Upper lobe of left lung (tissue), 6 donors: ENCODE results near the gene ERICH2. TPM values are rescaled to one million over a fixed set of nuclear protein-coding genes. Genes with fewer than 3 reads are reported as not detected.

Source experiments
- ATAC-seq, 2 donors: fragments of 200-7000 bp; cut with Tn5 transposase; one replicate each; pipeline ENCODE4 v1.9.1; 2022; ENCODE audit warnings: mild to moderate bottlenecking in 2 of 2, moderate library complexity in 2 of 2; ENCODE audit not compliant: low FRiP score in 2 of 2
- DNase-seq, 2 donors: peaks; one replicate each; pipeline ENCODE4 v3.0.0-alpha.2; 2019 to 2020
- H3K27ac ChIP-seq, 4 donors: fragments of 200-600 bp; sonication (generic); one replicate each; pipeline ENCODE4 v1.5.1; 2016 to 2019
- H3K27me3 ChIP-seq, 4 donors: fragments of 200-600 bp; sonication (generic); one replicate each; pipeline ENCODE4 v1.5.1; 2017 to 2019
- H3K36me3 ChIP-seq, 4 donors: fragments of 200-600 bp; sonication (generic); one replicate each; pipeline ENCODE4 v1.5.1; 2016 to 2019
- H3K4me1 ChIP-seq, 4 donors: fragments of 200-600 bp; sonication (generic); one replicate each; pipeline ENCODE4 v1.5.1; 2018 to 2019
- H3K4me3 ChIP-seq, 4 donors: fragments of 200-600 bp; sonication (generic); one replicate each; pipeline ENCODE4 v1.5.1; 2017 to 2019; ENCODE audit warnings: mild to moderate bottlenecking in 2 of 4, moderate library complexity in 1 of 4
- H3K9me3 ChIP-seq, 4 donors: fragments of 200-600 bp; sonication (generic); one replicate each; pipeline ENCODE4 v1.5.1; 2018 to 2019
- EP300 ChIP-seq, 4 donors: sonication (generic); formaldehyde crosslinking; IDR thresholded peaks; one replicate each; pipeline ENCODE4 v1.5.1; 2017; ENCODE audit warnings: antibody characterized with exemption in 4 of 4, control low read depth in 2 of 4
- POLR2A ChIP-seq, 4 donors: fragments of 450-650 bp; IDR thresholded peaks; one replicate each; pipeline ENCODE4 v1.5.1; 2016 to 2017; ENCODE audit warnings: antibody characterized with exemption in 4 of 4, mild to moderate bottlenecking in 2 of 4
- POLR2AphosphoS5 ChIP-seq, 2 donors: sonication (generic); formaldehyde crosslinking; IDR thresholded peaks; one replicate each; pipeline ENCODE4 v1.5.1; 2017; ENCODE audit warnings: antibody characterized with exemption in 2 of 2
- WGBS, 2 donors: methylation state at CpG; one replicate each; pipeline ENCODE4 v1.1.5; 2017 to 2018; 5-methylcytosine and 5-hydroxymethylcytosine counted together
- total RNA-seq, 6 donors: library from RNA; depleted of rRNA in 4 of 6; stranded (reverse); fragments of >200 nt in 4 of 6; gene quantifications; one replicate each; pipeline versions ENCODE4 v1.1.0 to v1.2.1, GENCODE V29; 2016 to 2021
- TF ChIP-seq, protein P1 (sequence below), 6 experiments: fragments of 450-650 bp in 4 of 6; fragments of 200-600 bp in 2 of 6; sonication (generic) in 2 of 6; IDR thresholded peaks; one replicate each; pipeline ENCODE4 v1.5.1; 2016 to 2019; ENCODE audit warnings: antibody characterized with exemption in 6 of 6
- donor health status: DM: no; HTN: no; CAD: no; lungs with moderate emphysema.
- donor health status: DM: no; HTN: yes; CAD: no; lungs with severe emphysema.

ERICH2 gene
- total RNA-seq, 6 donors from 2014 or later, result 1.6 to 19.7 (median 4.3) TPM

DNA sequence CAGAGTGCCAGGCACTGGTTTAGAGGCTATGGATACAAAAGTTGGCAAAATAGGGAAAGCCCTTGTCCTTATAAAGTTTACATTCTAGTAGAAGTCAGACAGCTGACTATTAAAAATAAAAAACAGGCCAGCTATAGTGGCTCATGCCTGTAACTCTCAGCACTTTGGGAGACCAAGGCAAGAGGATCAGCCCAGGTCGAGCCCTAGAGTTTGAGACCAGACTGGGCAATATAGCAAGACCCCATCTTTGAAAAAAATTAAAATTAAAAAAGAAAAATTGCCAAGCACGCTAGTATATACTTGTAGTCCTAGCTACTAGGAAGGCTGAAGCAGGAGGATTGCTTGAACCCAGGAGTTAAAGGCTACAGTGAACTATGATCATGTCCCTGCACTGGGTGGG is 12.5 kb downstream of the ERICH2 start:
- Histone ChIP-seq H3K9me3 (no peaks in the 10 kb centered on the region), H3K4me3 (no peak overlapping the region), H3K36me3 (no peaks in the 10 kb centered on the region), H3K27ac (no peak overlapping the region), H3K4me1 (peaks cover 0 to 4% (median 0%) of the 10 kb centered on the region in 4 donors), H3K27me3 (no peaks in the 10 kb centered on the region)
- WGBS, 2 donors, result 85 to 89% methylated on average over 2 of the region's 2 CpGs
- no peak for TF ChIP-seq POLR2A (IDR thresholded peaks at IDR 0.05)
- no peak for TF ChIP-seq EP300 (IDR thresholded peaks at IDR 0.05)
- TF ChIP-seq POLR2AphosphoS5 (IDR thresholded peaks at IDR 0.05), result no peak
- TF ChIP-seq, protein P1, sequence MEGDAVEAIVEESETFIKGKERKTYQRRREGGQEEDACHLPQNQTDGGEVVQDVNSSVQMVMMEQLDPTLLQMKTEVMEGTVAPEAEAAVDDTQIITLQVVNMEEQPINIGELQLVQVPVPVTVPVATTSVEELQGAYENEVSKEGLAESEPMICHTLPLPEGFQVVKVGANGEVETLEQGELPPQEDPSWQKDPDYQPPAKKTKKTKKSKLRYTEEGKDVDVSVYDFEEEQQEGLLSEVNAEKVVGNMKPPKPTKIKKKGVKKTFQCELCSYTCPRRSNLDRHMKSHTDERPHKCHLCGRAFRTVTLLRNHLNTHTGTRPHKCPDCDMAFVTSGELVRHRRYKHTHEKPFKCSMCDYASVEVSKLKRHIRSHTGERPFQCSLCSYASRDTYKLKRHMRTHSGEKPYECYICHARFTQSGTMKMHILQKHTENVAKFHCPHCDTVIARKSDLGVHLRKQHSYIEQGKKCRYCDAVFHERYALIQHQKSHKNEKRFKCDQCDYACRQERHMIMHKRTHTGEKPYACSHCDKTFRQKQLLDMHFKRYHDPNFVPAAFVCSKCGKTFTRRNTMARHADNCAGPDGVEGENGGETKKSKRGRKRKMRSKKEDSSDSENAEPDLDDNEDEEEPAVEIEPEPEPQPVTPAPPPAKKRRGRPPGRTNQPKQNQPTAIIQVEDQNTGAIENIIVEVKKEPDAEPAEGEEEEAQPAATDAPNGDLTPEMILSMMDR (IDR thresholded peaks at IDR 0.05), result no peak
- DNase-seq, result no peak
- ATAC-seq, result no peak

DNA sequence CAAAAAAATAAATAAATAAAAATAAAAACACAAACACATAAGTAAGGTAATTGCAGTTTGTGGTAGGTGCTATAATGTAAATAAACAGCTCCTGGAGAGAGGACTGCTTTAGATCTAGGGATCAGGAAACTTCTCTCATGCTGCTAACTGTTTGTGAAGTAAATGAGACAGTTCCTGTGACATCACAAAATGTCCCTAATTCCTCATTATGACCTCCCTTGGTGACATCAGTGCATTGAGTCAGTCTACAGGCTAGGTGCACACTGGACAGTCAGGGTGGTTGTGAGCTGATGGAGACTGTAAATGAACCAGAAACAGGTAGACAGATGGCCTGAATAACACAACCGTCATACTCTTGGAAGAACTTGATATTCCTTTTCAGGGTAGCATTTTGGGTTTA is 13.4 kb downstream of the ERICH2 start:
- Histone ChIP-seq H3K4me1 (peaks cover 0 to 4% (median 0%) of the 10 kb centered on the region in 4 donors), H3K36me3 (no peaks in the 10 kb centered on the region), H3K27ac (no peak overlapping the region), H3K9me3 (no peaks in the 10 kb centered on the region), H3K4me3 (no peak overlapping the region), H3K27me3 (no peaks in the 10 kb centered on the region)
- DNase-seq (no peak), ATAC-seq (no peak)
- TF ChIP-seq, protein P1 (IDR thresholded peaks at IDR 0.05), result no peak
- TF ChIP-seq EP300 (IDR thresholded peaks at IDR 0.05) (no peak), POLR2A (IDR thresholded peaks at IDR 0.05) (no peak), POLR2AphosphoS5 (IDR thresholded peaks at IDR 0.05) (no peak)
- 86 to 90% methylated on average over 1 of the region's 1 CpG for WGBS, 2 donors

DNA sequence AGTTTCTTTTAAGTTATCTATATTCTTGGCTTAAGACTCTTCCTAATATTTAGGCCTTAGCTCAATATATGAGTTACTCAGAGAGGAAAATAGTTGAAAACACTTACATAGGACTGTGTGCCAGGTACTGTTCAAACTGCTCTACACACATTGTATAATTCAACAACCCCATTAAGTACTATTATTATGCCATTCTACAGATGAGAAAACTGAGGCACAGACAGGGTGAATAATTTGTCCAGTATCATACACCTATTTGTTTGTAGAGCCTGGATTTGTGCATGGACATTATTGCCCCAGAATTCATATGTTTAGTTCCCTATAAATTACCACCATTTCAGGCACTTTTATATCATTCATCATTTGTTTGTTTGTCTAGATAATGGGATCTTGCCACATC is 28.8 kb downstream of the ERICH2 start:
- Histone ChIP-seq H3K4me3 (no peak overlapping the region), H3K9me3 (no peaks in the 10 kb centered on the region), H3K4me1 (no peaks in the 10 kb centered on the region), H3K27me3 (no peaks in the 10 kb centered on the region), H3K36me3 (no peaks in the 10 kb centered on the region), H3K27ac (no peak overlapping the region)
- ATAC-seq (no peak), DNase-seq (no peak)
- no peak for TF ChIP-seq POLR2A (IDR thresholded peaks at IDR 0.05)
- TF ChIP-seq, protein P1 (IDR thresholded peaks at IDR 0.05), result no peak
- no peak for TF ChIP-seq POLR2AphosphoS5 (IDR thresholded peaks at IDR 0.05)
- TF ChIP-seq EP300 (IDR thresholded peaks at IDR 0.05), result no peak

DNA sequence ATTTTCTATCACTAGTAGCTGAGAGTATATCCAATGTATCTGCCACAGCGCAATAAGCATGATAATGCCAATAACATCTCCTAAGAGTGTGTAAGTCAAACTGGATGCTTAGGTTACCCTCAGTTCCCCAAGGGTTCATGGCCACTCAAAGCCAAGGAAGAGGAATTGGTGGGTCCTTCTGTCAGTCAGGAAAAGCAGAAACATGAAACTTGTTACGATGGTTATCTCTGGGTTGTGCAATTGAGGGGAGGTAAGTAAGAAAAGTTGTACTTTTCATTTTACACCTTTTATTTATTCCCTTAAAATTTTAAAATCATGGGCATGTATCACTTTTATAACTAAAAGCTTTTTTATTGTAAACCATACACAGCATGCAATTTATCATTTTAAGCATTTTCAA is 36.4 kb downstream of the ERICH2 start:
- TF ChIP-seq POLR2A (IDR thresholded peaks at IDR 0.05) (no peak), EP300 (IDR thresholded peaks at IDR 0.05) (no peak), POLR2AphosphoS5 (IDR thresholded peaks at IDR 0.05) (no peak)
- TF ChIP-seq, protein P1 (IDR thresholded peaks at IDR 0.05), result no peak
- WGBS, 2 donors, result 82 to 91% methylated on average over 2 of the region's 2 CpGs

More for the DNA sequence above, 36.4 kb downstream of the ERICH2 start:
- Histone ChIP-seq H3K4me1 (no peaks in the 10 kb centered on the region), H3K27ac (no peak overlapping the region), H3K27me3 (no peaks in the 10 kb centered on the region), H3K36me3 (no peaks in the 10 kb centered on the region), H3K4me3 (no peak overlapping the region), H3K9me3 (no peaks in the 10 kb centered on the region)
- DNase-seq, result no peak
- no peak for ATAC-seq
